GM21786 (cell line): ENCODE data around the gene FOXD2.
"Not testable (repeated sequence)": the region's sequence is repeated elsewhere in the genome, so short reads cannot be mapped to it uniquely, and the experiment has no call there.

Source experiments
- ATAC-seq: cut with Tn5 transposase; IDR thresholded peaks from one replicate; pipeline ENCODE4 v1.9.1; 2021; ENCODE audit not compliant: unreplicated experiment

FOXD2 gene

GRCh38 chr1:47439017-47439818 lies 1.4 kb downstream of the FOXD2 start:
- no peak for ATAC-seq

- no peak for ATAC-seq
Measured at GRCh38 chr1:47439819-47440598, 2.2 kb downstream of the FOXD2 start.

GRCh38 chr1:47440599-47441081 lies 2.8 kb downstream of the FOXD2 start:
- no peak for ATAC-seq

- no peak for ATAC-seq
Measured at GRCh38 chr1:47441450-47442106, 3.7 kb downstream of the FOXD2 start.

GRCh38 chr1:47442202-47442601 lies 4.4 kb downstream of the FOXD2 start:
- ATAC-seq: no peak

GRCh38 chr1:47442842-47443529 lies 5.1 kb downstream of the FOXD2 start:
- ATAC-seq: no peak

- no peak for ATAC-seq
Measured at GRCh38 chr1:47443530-47444296, 5.9 kb downstream of the FOXD2 start.

- ATAC-seq: no peak
Measured at GRCh38 chr1:47444297-47444561, 6.4 kb downstream of the FOXD2 start.

GRCh38 chr1:47444562-47445465 lies 7.0 kb downstream of the FOXD2 start:
- ATAC-seq: no peak

- no peak for ATAC-seq
Measured at GRCh38 chr1:47445823-47446550, 8.1 kb downstream of the FOXD2 start.

- no peak for ATAC-seq
Measured at GRCh38 chr1:47448462-47449222, 10.8 kb downstream of the FOXD2 start.

GRCh38 chr1:47449822-47450552 lies 12.1 kb downstream of the FOXD2 start:
- ATAC-seq: no peak

- ATAC-seq: no peak
Measured at GRCh38 chr1:47450606-47451005, 12.8 kb downstream of the FOXD2 start.

GRCh38 chr1:47452426-47452825 lies 14.6 kb downstream of the FOXD2 start:
- ATAC-seq: no peak

- ATAC-seq: not testable (repeated sequence)
Measured at GRCh38 chr1:47453910-47454309, 16.1 kb downstream of the FOXD2 start.

GRCh38 chr1:47456250-47456649 lies 18.4 kb downstream of the FOXD2 start:
- no peak for ATAC-seq

GRCh38 chr1:47457547-47457946 lies 19.7 kb downstream of the FOXD2 start:
- not testable (repeated sequence) for ATAC-seq
